Testis (tissue), 2 donors: ENCODE measurements around the gene CENPO.

Experiments used
- POLR2A ChIP-seq: fragments of 450-650 bp; IDR thresholded peaks from one replicate; pipeline ENCODE4 v1.6.1; 2017; ENCODE audit warnings: antibody characterized with exemption, mild to moderate bottlenecking, moderate library complexity
- TF ChIP-seq, protein P1 (sequence below), 3 experiments: fragments of 450-650 bp in 2 of 3; fragments of 200-600 bp in 1 of 3; sonication (generic) in 1 of 3; IDR thresholded peaks; one replicate each; pipeline ENCODE4 v1.5.1; 2016 to 2019; ENCODE audit warnings: antibody characterized with exemption in 3 of 3, mild to moderate bottlenecking in 2 of 3, moderate library complexity in 1 of 3

DNA sequence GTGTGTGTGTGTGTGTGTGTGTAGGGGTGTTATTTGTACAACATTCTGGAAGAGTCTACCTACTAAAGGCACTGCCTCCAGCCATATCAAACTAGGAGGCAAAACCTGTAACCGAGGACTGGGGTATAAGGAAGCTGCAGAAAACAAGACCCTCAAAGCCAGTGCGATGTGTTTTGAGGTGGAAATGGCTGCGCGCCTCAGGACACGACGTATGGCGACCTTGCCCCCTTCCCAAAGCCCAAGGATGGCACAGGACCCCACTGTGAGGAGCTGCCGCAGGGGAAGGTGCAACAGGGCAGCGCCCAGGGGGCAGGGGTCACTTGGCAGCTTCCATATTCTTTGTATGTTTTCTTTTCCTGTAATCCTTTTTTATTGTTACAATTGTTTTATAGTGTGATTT lies 59.8 kb downstream of the CENPO start:
- TF ChIP-seq, protein P1, sequence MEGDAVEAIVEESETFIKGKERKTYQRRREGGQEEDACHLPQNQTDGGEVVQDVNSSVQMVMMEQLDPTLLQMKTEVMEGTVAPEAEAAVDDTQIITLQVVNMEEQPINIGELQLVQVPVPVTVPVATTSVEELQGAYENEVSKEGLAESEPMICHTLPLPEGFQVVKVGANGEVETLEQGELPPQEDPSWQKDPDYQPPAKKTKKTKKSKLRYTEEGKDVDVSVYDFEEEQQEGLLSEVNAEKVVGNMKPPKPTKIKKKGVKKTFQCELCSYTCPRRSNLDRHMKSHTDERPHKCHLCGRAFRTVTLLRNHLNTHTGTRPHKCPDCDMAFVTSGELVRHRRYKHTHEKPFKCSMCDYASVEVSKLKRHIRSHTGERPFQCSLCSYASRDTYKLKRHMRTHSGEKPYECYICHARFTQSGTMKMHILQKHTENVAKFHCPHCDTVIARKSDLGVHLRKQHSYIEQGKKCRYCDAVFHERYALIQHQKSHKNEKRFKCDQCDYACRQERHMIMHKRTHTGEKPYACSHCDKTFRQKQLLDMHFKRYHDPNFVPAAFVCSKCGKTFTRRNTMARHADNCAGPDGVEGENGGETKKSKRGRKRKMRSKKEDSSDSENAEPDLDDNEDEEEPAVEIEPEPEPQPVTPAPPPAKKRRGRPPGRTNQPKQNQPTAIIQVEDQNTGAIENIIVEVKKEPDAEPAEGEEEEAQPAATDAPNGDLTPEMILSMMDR (IDR thresholded peaks at IDR 0.05) = no peak
- no peak for TF ChIP-seq POLR2A
